Erythroblast (primary cell): Measurements from ENCODE around the gene ITGB3BP.
"Not testable (repeated sequence)": the region's sequence is repeated elsewhere in the genome, so short reads cannot be mapped to it uniquely, and the experiment has no call there.

Experiments used
- GATA1 ChIP-seq: IDR thresholded peaks from 2 replicates; pipeline ENCODE4 v1.6.1; 2011; ENCODE audit warnings: low read depth, mild to moderate bottlenecking, control low read depth, low read length, moderate library complexity
- POLR2A ChIP-seq: IDR thresholded peaks from 2 replicates; pipeline ENCODE4 v1.6.1; 2011; ENCODE audit warnings: mild to moderate bottlenecking, low read length

DNA sequence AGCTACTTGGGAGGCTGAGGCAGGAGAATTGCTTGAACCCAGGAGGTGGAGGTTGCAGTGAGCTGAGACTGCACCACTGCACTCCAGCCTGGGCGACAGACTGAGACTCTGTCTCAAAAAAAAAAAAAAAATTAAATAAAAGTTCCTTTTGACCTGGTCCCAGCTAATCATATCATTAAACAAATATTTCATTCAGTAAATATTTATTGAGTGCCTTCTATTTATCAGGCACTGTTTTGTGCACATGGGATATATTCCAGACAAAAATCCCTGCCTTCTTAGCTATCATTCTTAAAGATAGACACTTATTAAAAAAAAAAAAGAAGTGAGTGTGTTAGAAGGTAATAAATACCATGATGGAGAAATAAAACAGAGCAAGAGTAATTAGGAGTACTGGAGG lies 102.3 kb downstream of the ITGB3BP start:
- not testable (repeated sequence) for TF ChIP-seq POLR2A, GATA1
